Cardiac muscle cell (in vitro differentiated cells and primary cell): Measurements from ENCODE around the gene SLC16A11. TPM values are rescaled to one million over a fixed set of nuclear protein-coding genes. Genes with fewer than 3 reads are reported as not detected.
A peak's percentile ranks its signal among the peaks of the same experiment; 100 is the strongest.
"Not testable (repeated sequence)": the region's sequence is repeated elsewhere in the genome, so short reads cannot be mapped to it uniquely, and the experiment has no call there.

Source experiments
- DNase-seq, 2 donors: peaks; one replicate each; pipeline versions ENCODE4 v3.0.0 to v3.0.0-alpha.2; 2010 to 2017; ENCODE audit warnings: low read depth in 1 of 2, low spot score in 1 of 2
- H3K27ac ChIP-seq: fragments of 200-600 bp; sonication (generic); 2 replicates; pipeline ENCODE4 v1.5.1; 2016
- H3K27me3 ChIP-seq: fragments of 200-600 bp; sonication (generic); 2 replicates; pipeline ENCODE4 v1.6.0; 2016; ENCODE audit warnings: control low read depth
- H3K36me3 ChIP-seq: fragments of 200-600 bp; sonication (generic); 2 replicates; pipeline ENCODE4 v1.5.1; 2016; ENCODE audit warnings: control low read depth
- H3K4me1 ChIP-seq: fragments of 200-600 bp; sonication (generic); 2 replicates; pipeline ENCODE4 v1.8.1; 2017; ENCODE audit warnings: low read depth, mild to moderate bottlenecking, mixed run types
- H3K4me3 ChIP-seq: fragments of 200-600 bp; sonication (generic); 2 replicates; pipeline ENCODE4 v1.5.1; 2016; ENCODE audit warnings: mild to moderate bottlenecking
- H3K9me3 ChIP-seq: fragments of 200-600 bp; sonication (generic); 2 replicates; pipeline ENCODE4 v1.5.1; 2017; ENCODE audit warnings: low read depth, mild to moderate bottlenecking, control low read depth
- polyA plus RNA-seq: library from polyadenylated mRNA; unstranded; fragments of >200 nt; fragmentation: Nextera tagmentation; extraction: Ambion mirVana; gene quantifications from 2 replicates; pipeline ENCODE4 v1.2.1, GENCODE V29; 2016
- total RNA-seq: library from RNA; depleted of rRNA; stranded (reverse); fragments of >200 nt; gene quantifications from 2 replicates; pipeline ENCODE4 v1.2.3, GENCODE V29; 2016
- TF ChIP-seq, protein P1 (sequence below): IDR thresholded peaks from 2 replicates; pipeline ENCODE4 v1.5.1; 2012; ENCODE audit warnings: low read depth, mild to moderate bottlenecking, low read length

SLC16A11 gene, protein sequence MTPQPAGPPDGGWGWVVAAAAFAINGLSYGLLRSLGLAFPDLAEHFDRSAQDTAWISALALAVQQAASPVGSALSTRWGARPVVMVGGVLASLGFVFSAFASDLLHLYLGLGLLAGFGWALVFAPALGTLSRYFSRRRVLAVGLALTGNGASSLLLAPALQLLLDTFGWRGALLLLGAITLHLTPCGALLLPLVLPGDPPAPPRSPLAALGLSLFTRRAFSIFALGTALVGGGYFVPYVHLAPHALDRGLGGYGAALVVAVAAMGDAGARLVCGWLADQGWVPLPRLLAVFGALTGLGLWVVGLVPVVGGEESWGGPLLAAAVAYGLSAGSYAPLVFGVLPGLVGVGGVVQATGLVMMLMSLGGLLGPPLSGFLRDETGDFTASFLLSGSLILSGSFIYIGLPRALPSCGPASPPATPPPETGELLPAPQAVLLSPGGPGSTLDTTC
- total RNA-seq (0.39 and 1.1 TPM in 2 replicates), polyA plus RNA-seq (3.8 and 6.4 TPM in 2 replicates)

- no peaks in the 10 kb centered on the region for H3K9me3 ChIP-seq
- no peaks in the 10 kb centered on the region for H3K36me3 ChIP-seq
- H3K27me3 ChIP-seq: peaks cover 35% of the 10 kb centered on the region
- H3K27ac ChIP-seq: no peak within 1 kb of the TSS
- peak within 1 kb of the TSS; percentile 14 for H3K4me3 ChIP-seq
- TF ChIP-seq, protein P1, sequence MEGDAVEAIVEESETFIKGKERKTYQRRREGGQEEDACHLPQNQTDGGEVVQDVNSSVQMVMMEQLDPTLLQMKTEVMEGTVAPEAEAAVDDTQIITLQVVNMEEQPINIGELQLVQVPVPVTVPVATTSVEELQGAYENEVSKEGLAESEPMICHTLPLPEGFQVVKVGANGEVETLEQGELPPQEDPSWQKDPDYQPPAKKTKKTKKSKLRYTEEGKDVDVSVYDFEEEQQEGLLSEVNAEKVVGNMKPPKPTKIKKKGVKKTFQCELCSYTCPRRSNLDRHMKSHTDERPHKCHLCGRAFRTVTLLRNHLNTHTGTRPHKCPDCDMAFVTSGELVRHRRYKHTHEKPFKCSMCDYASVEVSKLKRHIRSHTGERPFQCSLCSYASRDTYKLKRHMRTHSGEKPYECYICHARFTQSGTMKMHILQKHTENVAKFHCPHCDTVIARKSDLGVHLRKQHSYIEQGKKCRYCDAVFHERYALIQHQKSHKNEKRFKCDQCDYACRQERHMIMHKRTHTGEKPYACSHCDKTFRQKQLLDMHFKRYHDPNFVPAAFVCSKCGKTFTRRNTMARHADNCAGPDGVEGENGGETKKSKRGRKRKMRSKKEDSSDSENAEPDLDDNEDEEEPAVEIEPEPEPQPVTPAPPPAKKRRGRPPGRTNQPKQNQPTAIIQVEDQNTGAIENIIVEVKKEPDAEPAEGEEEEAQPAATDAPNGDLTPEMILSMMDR: no peak
- DNase-seq: peak in 1 of 2 donors; percentile 61
- H3K4me1 ChIP-seq: peaks cover 5% of the 10 kb centered on the region
Observed at GRCh38 chr17:7043497-7044198, at the start of gene SLC16A11. Gene SLC16A11 (minus strand): TSS chr17:7044092. CDS start chr17:7043513, 579 bp downstream.

DNA sequence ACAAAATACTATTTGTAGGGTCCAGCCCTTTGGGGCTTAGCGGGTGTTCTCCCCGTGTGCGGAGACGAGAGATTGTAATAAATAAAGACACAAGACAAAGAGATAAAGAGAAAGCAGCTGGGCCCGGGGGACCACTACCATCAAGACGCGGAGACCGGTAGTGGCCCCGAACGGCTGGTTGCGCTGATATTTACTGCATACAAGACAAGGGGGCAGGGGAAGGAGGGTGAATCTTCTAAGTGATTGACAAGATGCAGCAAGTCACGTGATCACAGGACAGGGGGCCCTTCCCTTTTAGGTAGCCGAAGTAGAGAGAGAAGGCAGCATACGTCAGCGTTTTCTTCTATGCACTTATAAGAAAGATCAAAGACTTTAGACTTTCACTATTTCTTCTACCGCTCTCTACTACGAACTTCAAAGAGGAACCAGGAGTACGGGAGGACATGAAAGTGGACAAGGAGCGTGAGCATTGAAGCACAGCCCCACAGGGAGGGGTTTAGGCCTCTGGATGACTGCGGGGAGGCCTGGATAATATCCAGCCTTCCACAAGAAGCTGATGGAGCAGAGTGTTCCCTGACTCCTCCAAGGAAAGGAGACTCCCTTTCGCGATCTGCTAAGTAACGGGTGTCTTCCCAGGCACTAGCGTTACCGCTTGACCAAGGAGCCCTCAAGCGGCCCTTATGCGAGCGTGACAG is 47.6 kb upstream of the SLC16A11 start:
- not testable (repeated sequence) for H3K27me3 ChIP-seq, H3K4me3 ChIP-seq, H3K27ac ChIP-seq, H3K4me1 ChIP-seq, H3K36me3 ChIP-seq, H3K9me3 ChIP-seq, DNase-seq

DNA sequence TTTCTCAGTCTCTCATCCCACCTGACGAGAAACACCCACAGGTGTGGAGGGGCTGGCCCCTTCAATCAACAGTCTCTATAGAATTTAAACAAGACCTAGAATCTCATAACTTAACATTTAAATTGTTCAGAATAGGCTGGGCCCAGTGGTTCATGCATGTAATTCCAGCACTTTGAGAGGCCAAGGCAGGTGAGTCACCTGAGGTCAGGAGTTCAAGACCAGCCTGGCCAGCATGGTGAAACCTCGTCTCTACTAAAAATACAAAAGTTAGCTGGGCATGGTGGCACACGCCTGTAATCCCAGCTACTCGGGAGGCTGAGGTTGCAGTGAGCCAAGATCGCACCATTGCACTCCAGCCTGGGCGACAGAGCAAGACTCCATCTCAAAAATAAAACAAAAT is 45.7 kb upstream of the SLC16A11 start:
- not testable (repeated sequence) for H3K27ac ChIP-seq, H3K9me3 ChIP-seq, H3K4me3 ChIP-seq

GRCh38 chr17:7088442-7088841 is 44.5 kb upstream of the SLC16A11 start:
- H3K4me3 ChIP-seq, H3K9me3 ChIP-seq, H3K36me3 ChIP-seq, DNase-seq, H3K27me3 ChIP-seq, H3K4me1 ChIP-seq, H3K27ac ChIP-seq: not testable (repeated sequence)

More for the DNA sequence above, 45.7 kb upstream of the SLC16A11 start:
- DNase-seq, H3K36me3 ChIP-seq, H3K27me3 ChIP-seq, H3K4me1 ChIP-seq: not testable (repeated sequence)

- no peaks in the 10 kb centered on the region for H3K4me1 ChIP-seq
- no peak overlapping the region for H3K4me3 ChIP-seq
- peak in 1 of 2 donors; percentile 22 for DNase-seq
- TF ChIP-seq, protein P1: no peak
- H3K27me3 ChIP-seq: no peaks in the 10 kb centered on the region
- H3K27ac ChIP-seq: no peak overlapping the region
- H3K36me3 ChIP-seq: no peaks in the 10 kb centered on the region
- H3K9me3 ChIP-seq: no peaks in the 10 kb centered on the region
Observed at GRCh38 chr17:7084088-7084487, 40.2 kb upstream of the SLC16A11 start.

DNA sequence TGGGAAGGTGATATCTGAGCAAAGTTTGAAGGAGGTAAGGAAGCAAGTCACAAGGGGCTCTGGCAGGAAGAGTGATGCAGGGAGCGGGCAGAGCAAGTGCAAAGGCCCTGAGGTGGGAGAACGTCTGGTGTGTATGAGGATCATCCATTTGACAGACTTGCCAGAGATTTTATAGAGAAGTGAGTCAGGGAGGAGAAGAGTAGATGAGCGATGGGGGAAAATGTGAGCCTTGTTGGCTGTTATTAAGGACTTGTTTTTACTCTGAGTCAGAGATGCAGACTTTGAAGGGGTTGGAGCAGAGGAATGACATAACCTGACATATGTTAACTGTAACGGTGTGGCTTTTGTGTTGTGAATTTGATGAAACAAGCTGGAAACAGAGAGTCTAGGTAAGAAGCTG is 39.7 kb upstream of the SLC16A11 start:
- H3K9me3 ChIP-seq: no peaks in the 10 kb centered on the region
- no peaks in the 10 kb centered on the region for H3K4me1 ChIP-seq
- H3K27ac ChIP-seq: no peak overlapping the region
- H3K4me3 ChIP-seq: no peak overlapping the region
- no peaks in the 10 kb centered on the region for H3K27me3 ChIP-seq
- no peaks in the 10 kb centered on the region for H3K36me3 ChIP-seq
- no peak for DNase-seq
- TF ChIP-seq, protein P1: no peak
